ENCODE measurements around the gene MRPL42. TPM values are rescaled to one million over a fixed set of nuclear protein-coding genes. Genes with fewer than 3 reads are reported as not detected.

MRPL42 gene
- total RNA-seq, 1 experiment from 2014 or later: 121 TPM

DNA sequence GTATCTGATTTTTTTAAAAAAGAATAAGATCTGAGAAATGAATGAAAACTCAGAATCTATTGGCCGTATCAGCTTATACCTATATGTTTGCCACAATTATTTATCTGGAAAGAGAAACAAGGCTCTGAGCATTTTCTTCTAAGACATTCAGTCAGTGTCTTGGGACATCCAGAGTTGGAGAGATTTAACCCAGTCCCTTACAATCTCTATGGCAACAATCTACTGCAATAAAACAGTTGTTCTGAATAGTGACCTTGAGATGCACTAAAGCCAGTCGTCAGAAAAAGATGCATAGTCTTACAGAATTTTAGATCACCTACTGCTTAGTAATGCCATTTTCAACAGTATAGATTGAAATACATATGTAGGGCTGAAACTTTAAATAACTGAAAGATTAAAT lies 53.1 kb downstream of the MRPL42 start:
- Mint-ChIP-seq H3K27me3 (ENCODE audit: low read depth) (no peaks in the 10 kb centered on the region), H3K4me1 (peaks cover 16% of the 10 kb centered on the region), H3K27ac (no peak overlapping the region), H3K4me3 (no peak overlapping the region), H3K9me3 (no peaks in the 10 kb centered on the region), H3K36me3 (no peaks in the 10 kb centered on the region)
- CTCF ChIA-PET: no interaction called here
- TF ChIP-seq, protein P1, sequence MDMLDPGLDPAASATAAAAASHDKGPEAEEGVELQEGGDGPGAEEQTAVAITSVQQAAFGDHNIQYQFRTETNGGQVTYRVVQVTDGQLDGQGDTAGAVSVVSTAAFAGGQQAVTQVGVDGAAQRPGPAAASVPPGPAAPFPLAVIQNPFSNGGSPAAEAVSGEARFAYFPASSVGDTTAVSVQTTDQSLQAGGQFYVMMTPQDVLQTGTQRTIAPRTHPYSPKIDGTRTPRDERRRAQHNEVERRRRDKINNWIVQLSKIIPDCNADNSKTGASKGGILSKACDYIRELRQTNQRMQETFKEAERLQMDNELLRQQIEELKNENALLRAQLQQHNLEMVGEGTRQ (CRISPR knock-in tag; IDR thresholded peaks at IDR 0.05): no peak
- TF ChIP-seq ATF1 (CRISPR knock-in tag; IDR thresholded peaks at IDR 0.05) (no peak), OVOL2 (CRISPR knock-in tag; IDR thresholded peaks at IDR 0.05; ENCODE audit: borderline replicate concordance) (no peak), ZNF423 (CRISPR knock-in tag; IDR thresholded peaks at IDR 0.05) (no peak), NR2C2 (CRISPR knock-in tag; IDR thresholded peaks at IDR 0.05) (no peak), ELF4 (CRISPR knock-in tag; IDR thresholded peaks at IDR 0.05; ENCODE audit: low read depth) (no peak), TEAD4 (CRISPR knock-in tag; IDR thresholded peaks at IDR 0.05) (no peak), IRF2 (CRISPR knock-in tag; IDR thresholded peaks at IDR 0.05; ENCODE audit: borderline replicate concordance, low read depth) (no peak)
- TF ChIP-seq, protein P2, sequence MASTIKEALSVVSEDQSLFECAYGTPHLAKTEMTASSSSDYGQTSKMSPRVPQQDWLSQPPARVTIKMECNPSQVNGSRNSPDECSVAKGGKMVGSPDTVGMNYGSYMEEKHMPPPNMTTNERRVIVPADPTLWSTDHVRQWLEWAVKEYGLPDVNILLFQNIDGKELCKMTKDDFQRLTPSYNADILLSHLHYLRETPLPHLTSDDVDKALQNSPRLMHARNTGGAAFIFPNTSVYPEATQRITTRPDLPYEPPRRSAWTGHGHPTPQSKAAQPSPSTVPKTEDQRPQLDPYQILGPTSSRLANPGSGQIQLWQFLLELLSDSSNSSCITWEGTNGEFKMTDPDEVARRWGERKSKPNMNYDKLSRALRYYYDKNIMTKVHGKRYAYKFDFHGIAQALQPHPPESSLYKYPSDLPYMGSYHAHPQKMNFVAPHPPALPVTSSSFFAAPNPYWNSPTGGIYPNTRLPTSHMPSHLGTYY (CRISPR knock-in tag; IDR thresholded peaks at IDR 0.05): no peak
- TF ChIP-seq, protein P3, sequence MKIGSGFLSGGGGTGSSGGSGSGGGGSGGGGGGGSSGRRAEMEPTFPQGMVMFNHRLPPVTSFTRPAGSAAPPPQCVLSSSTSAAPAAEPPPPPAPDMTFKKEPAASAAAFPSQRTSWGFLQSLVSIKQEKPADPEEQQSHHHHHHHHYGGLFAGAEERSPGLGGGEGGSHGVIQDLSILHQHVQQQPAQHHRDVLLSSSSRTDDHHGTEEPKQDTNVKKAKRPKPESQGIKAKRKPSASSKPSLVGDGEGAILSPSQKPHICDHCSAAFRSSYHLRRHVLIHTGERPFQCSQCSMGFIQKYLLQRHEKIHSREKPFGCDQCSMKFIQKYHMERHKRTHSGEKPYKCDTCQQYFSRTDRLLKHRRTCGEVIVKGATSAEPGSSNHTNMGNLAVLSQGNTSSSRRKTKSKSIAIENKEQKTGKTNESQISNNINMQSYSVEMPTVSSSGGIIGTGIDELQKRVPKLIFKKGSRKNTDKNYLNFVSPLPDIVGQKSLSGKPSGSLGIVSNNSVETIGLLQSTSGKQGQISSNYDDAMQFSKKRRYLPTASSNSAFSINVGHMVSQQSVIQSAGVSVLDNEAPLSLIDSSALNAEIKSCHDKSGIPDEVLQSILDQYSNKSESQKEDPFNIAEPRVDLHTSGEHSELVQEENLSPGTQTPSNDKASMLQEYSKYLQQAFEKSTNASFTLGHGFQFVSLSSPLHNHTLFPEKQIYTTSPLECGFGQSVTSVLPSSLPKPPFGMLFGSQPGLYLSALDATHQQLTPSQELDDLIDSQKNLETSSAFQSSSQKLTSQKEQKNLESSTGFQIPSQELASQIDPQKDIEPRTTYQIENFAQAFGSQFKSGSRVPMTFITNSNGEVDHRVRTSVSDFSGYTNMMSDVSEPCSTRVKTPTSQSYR (CRISPR knock-in tag; IDR thresholded peaks at IDR 0.05): no peak
- no peak for DNase-seq (ENCODE audit: low spot score)
- POLR2A ChIA-PET: no interaction called here
- no peak for ATAC-seq

GRCh38 chr12:93521225-93522080 lies 54.1 kb downstream of the MRPL42 start:
- DNase-seq (ENCODE audit: low spot score) (no peak), ATAC-seq (peak; percentile 44)
- peaks cover 16% of the 10 kb centered on the region for H3K4me1 Mint-ChIP-seq
- no peak overlapping the region for H3K27ac Mint-ChIP-seq
- H3K9me3 Mint-ChIP-seq: no peaks in the 10 kb centered on the region
- no peaks in the 10 kb centered on the region for H3K27me3 Mint-ChIP-seq (ENCODE audit: low read depth)
- ChIA-PET POLR2A (interaction anchor here (1.6 kb wide), 1 partner anchor 51 kb away, joined by 4 read pairs; the partner anchor contains the start of gene SOCS2), CTCF (interaction anchor here (1.0 to 2.2 kb wide), 7 partner anchors 9 to 581 kb away, joined by 3 to 13 read pairs (median 5); no protein-coding TSS in a partner anchor)
- no peak overlapping the region for H3K4me3 Mint-ChIP-seq
- no peaks in the 10 kb centered on the region for H3K36me3 Mint-ChIP-seq
- TF ChIP-seq NFYB (CRISPR knock-in tag; conservative IDR thresholded peaks at IDR 0.05; ENCODE audit: low read depth): 0 out of 2 replicates have a peak, but pooled peaks have one; percentile 22
- no peak for TF ChIP-seq FOXP1 (CRISPR knock-in tag; IDR thresholded peaks at IDR 0.05; ENCODE audit: borderline replicate concordance)
- TF ChIP-seq CTCF (IDR thresholded peaks at IDR 0.05): no peak
